Fibroblast of villous mesenchyme (primary cell): Measurements from ENCODE around the gene TESMIN. TPM values are rescaled to one million over a fixed set of nuclear protein-coding genes. Genes with fewer than 3 reads are reported as not detected.

Experiments used
- DNase-seq: peaks from one replicate; pipeline ENCODE4 v3.0.0-alpha.2; 2010; ENCODE audit warnings: low read depth
- H3K4me3 ChIP-seq: 2 replicates; pipeline ENCODE4 v1.5.1; 2011; ENCODE audit warnings: low read depth, mild to moderate bottlenecking, low read length
- CTCF ChIP-seq: IDR thresholded peaks from 2 replicates; pipeline ENCODE4 v1.5.1; 2012; ENCODE audit warnings: low read depth, mild to moderate bottlenecking, low read length; ENCODE audit not compliant: insufficient read depth
- total RNA-seq: library from RNA; depleted of rRNA; stranded (reverse); fragments of >200 nt; gene quantifications from 2 replicates; pipeline ENCODE4 v1.2.3, GENCODE V29; 2012

TESMIN gene
- total RNA-seq, 1 donor, result 2.6 TPM

- no peak for DNase-seq
- TF ChIP-seq CTCF, result no peak
- H3K4me3 ChIP-seq, result no peak overlapping the region
Measured at GRCh38 chr11:68673306-68673945, 77.9 kb downstream of the TESMIN start.

- TF ChIP-seq CTCF, result no peak
- no peak for DNase-seq
- H3K4me3 ChIP-seq, result no peak overlapping the region
Measured at GRCh38 chr11:68670208-68670992, 80.9 kb downstream of the TESMIN start.

- no peak overlapping the region for H3K4me3 ChIP-seq
- no peak for DNase-seq
- no peak for TF ChIP-seq CTCF
Measured at GRCh38 chr11:68669301-68670090, 81.8 kb downstream of the TESMIN start.

- TF ChIP-seq CTCF, result no peak
- DNase-seq, result no peak
- no peak overlapping the region for H3K4me3 ChIP-seq
Measured at GRCh38 chr11:68667511-68668500, 83.5 kb downstream of the TESMIN start.

- TF ChIP-seq CTCF, result no peak
- no peak for DNase-seq
- H3K4me3 ChIP-seq, result no peak overlapping the region
Measured at GRCh38 chr11:68666849-68667248, 84.5 kb downstream of the TESMIN start.

GRCh38 chr11:68665436-68665835 is 85.9 kb downstream of the TESMIN start:
- no peak for DNase-seq
- no peak overlapping the region for H3K4me3 ChIP-seq
- no peak for TF ChIP-seq CTCF
